ENCODE measurements around the gene SALL3. TPM values are rescaled to one million over a fixed set of nuclear protein-coding genes. Genes with fewer than 3 reads are reported as not detected.

SALL3 gene
- total RNA-seq, 1 donor from 2014 or later, result not detected

GRCh38 chr18:79046522-79046921 lies 66.9 kb downstream of the SALL3 start:
- Mint-ChIP-seq H3K4me1 (ENCODE audit: low read depth) (no peaks in the 10 kb centered on the region), H3K4me3 (ENCODE audit: low read depth) (no peak overlapping the region), H3K9me3 (no peaks in the 10 kb centered on the region), H3K27ac (no peak overlapping the region), H3K27me3 (ENCODE audit: low read depth) (peaks cover 2% of the 10 kb centered on the region), H3K36me3 (ENCODE audit: low read depth) (no peaks in the 10 kb centered on the region)
- intact Hi-C loops (cut with micrococcal nuclease), result no loop called here
- DNase-seq (ENCODE audit: low spot score), result no peak

- Mint-ChIP-seq H3K4me3 (ENCODE audit: low read depth) (no peak overlapping the region), H3K27me3 (ENCODE audit: low read depth) (peaks cover 2% of the 10 kb centered on the region), H3K36me3 (ENCODE audit: low read depth) (no peaks in the 10 kb centered on the region), H3K27ac (no peak overlapping the region), H3K9me3 (no peaks in the 10 kb centered on the region), H3K4me1 (ENCODE audit: low read depth) (no peaks in the 10 kb centered on the region)
- intact Hi-C loops (cut with micrococcal nuclease), result no loop called here
- DNase-seq (ENCODE audit: low spot score), result no peak
These were observed 68.1 kb downstream of the SALL3 start for GRCh38 chr18:79047556-79048244.

- DNase-seq (ENCODE audit: low spot score), result no peak
- H3K36me3 Mint-ChIP-seq (ENCODE audit: low read depth), result no peaks in the 10 kb centered on the region
- no peak overlapping the region for H3K27ac Mint-ChIP-seq
- H3K9me3 Mint-ChIP-seq, result no peaks in the 10 kb centered on the region
- no peaks in the 10 kb centered on the region for H3K4me1 Mint-ChIP-seq (ENCODE audit: low read depth)
- no peak overlapping the region for H3K4me3 Mint-ChIP-seq (ENCODE audit: low read depth)
- H3K27me3 Mint-ChIP-seq (ENCODE audit: low read depth), result peaks cover 2% of the 10 kb centered on the region
- intact Hi-C loops (cut with micrococcal nuclease), result no loop called here
These were observed 68.6 kb downstream of the SALL3 start for GRCh38 chr18:79048245-79048632.

GRCh38 chr18:79049506-79049905 lies 69.9 kb downstream of the SALL3 start:
- Mint-ChIP-seq H3K36me3 (ENCODE audit: low read depth) (no peaks in the 10 kb centered on the region), H3K4me3 (ENCODE audit: low read depth) (no peak overlapping the region), H3K27me3 (ENCODE audit: low read depth) (peaks cover 2% of the 10 kb centered on the region), H3K4me1 (ENCODE audit: low read depth) (no peaks in the 10 kb centered on the region), H3K27ac (no peak overlapping the region), H3K9me3 (no peaks in the 10 kb centered on the region)
- no peak for DNase-seq (ENCODE audit: low spot score)
- intact Hi-C loops (cut with micrococcal nuclease), result no loop called here

Other genes starting within 250 kb of the SALL3 start
- 27.6 and 29.8 TPM in 2 replicates for gene ATP9B, start 89.6 kb downstream of the SALL3 start, total RNA-seq

All from activated T-helper 2 cell treated with anti-CD3 and anti-CD28 coated beads, Interferon-gamma antibody, Interleukin-2, Interleukin-4, amounts not matched to agents 10 μg/mL and 5 μg/mL and 100 μg/mL, durations not matched to agents 14 hours and 24 hours and 36 hours (primary cell).